B cell (primary cell): ENCODE results near the gene HOXC13. TPM values are rescaled to one million over a fixed set of nuclear protein-coding genes. Genes with fewer than 3 reads are reported as not detected.
A peak's percentile ranks its signal among the peaks of the same experiment; 100 is the strongest.

Experiments
- ATAC-seq: fragments of 200-7000 bp; cut with Tn5 transposase; one replicate; pipeline ENCODE4 v1.10.0; 2021; ENCODE audit warnings: low read depth, mild to moderate bottlenecking, moderate number of reproducible peaks, moderate library complexity
- CTCF ChIA-PET: fragments of 350-600 bp; sonication (Branson Sonifier 250); formaldehyde crosslinking; loops from one replicate; lab custom pipeline; 2021; ENCODE audit warnings: antibody characterized with exemption, inconsistent platforms; lab: Charles Lee
- POLR2A ChIA-PET: fragments of 350-600 bp; sonication (Branson Sonifier 250); formaldehyde crosslinking; loops from one replicate; lab custom pipeline; 2021; ENCODE audit warnings: antibody characterized with exemption; lab: Charles Lee
- DNase-seq: peaks from one replicate; pipeline ENCODE4 v3.0.0; 2013
- H2AFZ ChIP-seq: 2 replicates; pipeline ENCODE4 v1.6.1; 2012; ENCODE audit warnings: mild to moderate bottlenecking, low read depth, low read length; ENCODE audit not compliant: insufficient read depth, poor library complexity, severe bottlenecking
- H3K27ac ChIP-seq, 2 donors: 1 replicate in 1 of 2; 2 replicates in 1 of 2; pipeline ENCODE4 v1.5.1; 2012 to 2013; ENCODE audit warnings: low read length in 2 of 2, mild to moderate bottlenecking in 2 of 2, moderate library complexity in 1 of 2
- H3K27me3 ChIP-seq, 4 experiments: fragments of 200-600 bp in 1 of 4; sonication (generic) in 1 of 4; replicated peaks in 1 of 4; 1 replicate in 2 of 4; 2 replicates in 2 of 4; pipeline versions ENCODE4 v1.6.1 to v1.7.0; 2013 to 2016; ENCODE audit warnings: low read length in 3 of 4, mild to moderate bottlenecking in 2 of 4, mixed read lengths in 1 of 4, moderate library complexity in 1 of 4; ENCODE audit not compliant: insufficient read depth in 4 of 4, control insufficient read depth in 3 of 4; ENCODE audit errors: control extremely low read depth in 1 of 4
- H3K36me3 ChIP-seq, 2 experiments: replicated peaks in 1 of 2; 1 replicate in 1 of 2; 2 replicates in 1 of 2; pipeline versions ENCODE4 v1.6.1 to v1.7.1; 2013; ENCODE audit warnings: low read length in 1 of 2; ENCODE audit not compliant: insufficient read depth in 2 of 2, control insufficient read depth in 1 of 2; ENCODE audit errors: control extremely low read depth in 1 of 2, extremely low read depth in 1 of 2
- H3K4me1 ChIP-seq, 2 donors: fragments of 200-600 bp in 1 of 2; sonication (generic) in 1 of 2; 1 replicate in 1 of 2; 2 replicates in 1 of 2; pipeline versions ENCODE4 v1.5.1 to v1.6.1; 2013 to 2017; ENCODE audit warnings: low read length in 2 of 2; ENCODE audit not compliant: control insufficient read depth in 2 of 2, insufficient read depth in 2 of 2
- H3K4me2 ChIP-seq: replicated peaks from 2 replicates; pipeline ENCODE3; 2012; ENCODE audit warnings: mild to moderate bottlenecking, low read depth, low read length; ENCODE audit not compliant: poor library complexity, severe bottlenecking
- H3K4me3 ChIP-seq, 5 experiments: fragments of 200-600 bp in 1 of 5; sonication (generic) in 1 of 5; 1 replicate in 3 of 5; 2 replicates in 2 of 5; pipeline versions ENCODE4 v1.5.1 to v1.7.0; 2011 to 2016; ENCODE audit warnings: low read length in 4 of 5, mild to moderate bottlenecking in 4 of 5, low read depth in 2 of 5, control low read depth in 1 of 5, moderate library complexity in 1 of 5; ENCODE audit not compliant: insufficient read depth in 1 of 5; ENCODE audit errors: control extremely low read depth in 1 of 5, extremely low read depth in 1 of 5
- H3K79me2 ChIP-seq: fragments of 200-600 bp; sonication (generic); one replicate; pipeline ENCODE4 v1.6.0; 2016; ENCODE audit warnings: low read length; ENCODE audit not compliant: control insufficient read depth, insufficient read depth
- H3K9ac ChIP-seq: fragments of 200-600 bp; sonication (generic); 2 replicates; pipeline ENCODE4 v1.6.1; 2017; ENCODE audit warnings: mild to moderate bottlenecking, low read length, moderate library complexity
- H3K9me3 ChIP-seq, 3 donors: one replicate each; pipeline versions ENCODE4 v1.6.1 to v1.7.1; 2013; ENCODE audit warnings: low read length in 2 of 3; ENCODE audit not compliant: control insufficient read depth in 2 of 3, insufficient read depth in 1 of 3; ENCODE audit errors: control extremely low read depth in 1 of 3
- H4K20me1 ChIP-seq: 2 replicates; pipeline ENCODE4 v1.6.0; 2012; ENCODE audit warnings: mild to moderate bottlenecking, low read length; ENCODE audit not compliant: insufficient read depth, control insufficient read depth, poor library complexity, severe bottlenecking
- H3K27ac Mint-ChIP-seq: one replicate; pipeline ENCODE4 v1.8.0; 2021; ENCODE audit warnings: mixed read lengths
- H3K27me3 Mint-ChIP-seq: one replicate; pipeline ENCODE4 v1.8.0; 2021; ENCODE audit warnings: mixed read lengths
- H3K4me1 Mint-ChIP-seq: one replicate; pipeline ENCODE4 v1.8.0; 2021; ENCODE audit warnings: mixed read lengths
- H3K4me3 Mint-ChIP-seq: one replicate; pipeline ENCODE4 v1.8.0; 2021; ENCODE audit warnings: mixed read lengths
- H3K9me3 Mint-ChIP-seq: one replicate; pipeline ENCODE4 v1.8.0; 2022; ENCODE audit warnings: mixed read lengths; ENCODE audit not compliant: insufficient read depth
- CTCF ChIP-seq: fragments of 200-600 bp; IDR thresholded peaks from one replicate; pipeline ENCODE4 v1.8.0; 2022; ENCODE audit warnings: antibody characterized with exemption, mild to moderate bottlenecking
- EZH2 ChIP-seq: IDR thresholded peaks from 2 replicates; pipeline ENCODE4 v1.6.1; 2012; ENCODE audit warnings: borderline replicate concordance, low read depth, mild to moderate bottlenecking, moderate library complexity, low read length; ENCODE audit not compliant: insufficient read depth, poor library complexity, severe bottlenecking
- WGBS: methylation state at CpG from one replicate; pipeline ENCODE4 v1.1.5; 2013; ENCODE audit warnings: missing lambda C conversion rate; ENCODE audit not compliant: insufficient coverage; 5-methylcytosine and 5-hydroxymethylcytosine counted together
- intact Hi-C: fragments of 100-400 bp; cut with micrococcal nuclease; formaldehyde crosslinking; loops from one replicate; pipeline ENCODE4 v1.10.0; 2022
- polyA plus RNA-seq: library from polyadenylated mRNA; depleted of rRNA; stranded (reverse); fragments of >200 nt; gene quantifications from 2 replicates; pipeline ENCODE4 v1.2.3, GENCODE V29; 2012
- total RNA-seq, 2 donors: library from RNA; stranded (reverse); fragments of 120-200 nt in 1 of 2; gene quantifications; 1 replicate in 1 of 2; 2 replicates in 1 of 2; pipeline versions ENCODE4 v1.2.3 to v1.2.4, GENCODE V29; 2013 to 2022

Gene HOXC13
- total and polyA plus RNA-seq, 2 donors (not counting 1 experiment from before 2014, with no cell fraction given): not detected

GRCh38 chr12:53966385-53967133 lies 27.9 kb downstream of the HOXC13 start:
- no peak overlapping the region for H3K4me3 ChIP-seq
- no peak overlapping the region for H3K27ac ChIP-seq
- H3K36me3 ChIP-seq: no peaks in the 10 kb centered on the region
- intact Hi-C loops: loop anchor here (5.0 kb wide), 1 partner anchor 66 kb away; the partner anchor contains the start of gene HOXC5
- H3K9ac ChIP-seq: no peak overlapping the region
- H3K79me2 ChIP-seq: no peaks in the 10 kb centered on the region
- POLR2A ChIA-PET: no interaction called here
- Mint-ChIP-seq H3K27me3 (peaks cover 98% of the 10 kb centered on the region), H3K9me3 (no peaks in the 10 kb centered on the region), H3K4me1 (peaks cover 20% of the 10 kb centered on the region), H3K4me3 (peak overlapping the region; percentile 13), H3K27ac (no peak overlapping the region)
- CTCF ChIA-PET: no interaction called here
- peaks cover 21 to 45% of the 10 kb centered on the region in 2 donors for H3K4me1 ChIP-seq
- no peaks in the 10 kb centered on the region for H4K20me1 ChIP-seq
- peaks cover 1 to 58% (median 3%) of the 10 kb centered on the region in 3 donors for H3K9me3 ChIP-seq
- H3K27me3 ChIP-seq: peaks cover 1 to 99% (median 94%) of the 10 kb centered on the region in 4 experiments
- no peak for ATAC-seq
- DNase-seq: peak; percentile 43
- WGBS: 13% methylated on average over 34 of the region's 36 CpGs
- no peak for TF ChIP-seq CTCF
- TF ChIP-seq EZH2: peak; percentile 10
- no peak overlapping the region for H2AFZ ChIP-seq
- H3K4me2 ChIP-seq: peak overlapping the region; percentile 39

- peaks cover 20% of the 10 kb centered on the region for H3K4me1 Mint-ChIP-seq
- TF ChIP-seq CTCF: no peak
- TF ChIP-seq EZH2: no peak
- intact Hi-C loops: loop anchor here (5.0 kb wide), 1 partner anchor 65 kb away; the partner anchor contains the start of gene HOXC5
- WGBS: 11% methylated on average over 4 of the region's 5 CpGs
- CTCF ChIA-PET: no interaction called here
- peaks cover 98% of the 10 kb centered on the region for H3K27me3 Mint-ChIP-seq
- POLR2A ChIA-PET: no interaction called here
- H3K4me3 Mint-ChIP-seq: no peak overlapping the region
- no peak overlapping the region for H3K9ac ChIP-seq
- no peaks in the 10 kb centered on the region for H3K9me3 Mint-ChIP-seq
- no peak overlapping the region for H3K27ac Mint-ChIP-seq
- H3K4me3 ChIP-seq: no peak overlapping the region
- DNase-seq: no peak
- H3K79me2 ChIP-seq: no peaks in the 10 kb centered on the region
- no peak for ATAC-seq
- no peaks in the 10 kb centered on the region for H4K20me1 ChIP-seq
- peaks cover 0 to 100% (median 94%) of the 10 kb centered on the region in 4 experiments for H3K27me3 ChIP-seq
- H3K27ac ChIP-seq: no peak overlapping the region
- no peaks in the 10 kb centered on the region for H3K36me3 ChIP-seq
- H3K9me3 ChIP-seq: peaks cover 1 to 63% (median 6%) of the 10 kb centered on the region in 3 donors
- no peak overlapping the region for H2AFZ ChIP-seq
- no peak overlapping the region for H3K4me2 ChIP-seq
- peaks cover 21 to 40% of the 10 kb centered on the region in 2 donors for H3K4me1 ChIP-seq
These were observed 28.8 kb downstream of the HOXC13 start for GRCh38 chr12:53967421-53967925.
